K562 (cell line): ENCODE measurements around the gene VKORC1. TPM values are rescaled to one million over a fixed set of nuclear protein-coding genes. Genes with fewer than 3 reads are reported as not detected.

Experiments
- ARID2 ChIP-seq: fragments of 450-650 bp; IDR thresholded peaks from 2 replicates; pipeline ENCODE4 v1.6.1; 2017; ENCODE audit warnings: antibody characterized with exemption, mild to moderate bottlenecking
- BRD4 ChIP-seq: fragments of 200-600 bp; sonication (generic); IDR thresholded peaks from 2 replicates; pipeline ENCODE4 v1.6.1; 2017; ENCODE audit warnings: inconsistent platforms
- CC2D1A ChIP-seq: fragments of 450-650 bp; IDR thresholded peaks from 2 replicates; pipeline ENCODE4 v1.6.1; 2017; ENCODE audit warnings: mild to moderate bottlenecking
- CUX1 ChIP-seq: fragments of 200-800 bp; sonication (Bioruptor generic); IDR thresholded peaks from 2 replicates; pipeline ENCODE4 v1.6.1; 2016; ENCODE audit warnings: missing genetic modification characterization, missing compliant biosample characterization
- FOXK2 ChIP-seq, 2 experiments: fragments of 450-650 bp; IDR thresholded peaks in 1 of 2; conservative IDR thresholded peaks in 1 of 2; 2 replicates each; pipeline ENCODE4 v1.6.1; 2016; ENCODE audit warnings: low read depth in 2 of 2, mild to moderate bottlenecking in 1 of 2
- GABPB1 ChIP-seq: sonication (generic); formaldehyde crosslinking; IDR thresholded peaks from 2 replicates; pipeline ENCODE4 v1.8.0; 2022; ENCODE audit warnings: mild to moderate bottlenecking, missing genetic modification reagents
- MAZ ChIP-seq, 2 experiments: fragments of 450-650 bp in 1 of 2; sonication (generic) in 1 of 2; formaldehyde crosslinking; IDR thresholded peaks in 1 of 2; conservative IDR thresholded peaks in 1 of 2; 2 replicates each; pipeline versions ENCODE4 v1.4.0 to v1.5.0; 2020; ENCODE audit warnings: mild to moderate bottlenecking in 1 of 2, missing genetic modification reagents in 1 of 2
- MIER1 ChIP-seq: fragments of 450-650 bp; IDR thresholded peaks from 2 replicates; pipeline ENCODE4 v1.6.1; 2016; ENCODE audit warnings: antibody characterized with exemption, mild to moderate bottlenecking, low read depth
- NCOR1 ChIP-seq: fragments of 450-650 bp; IDR thresholded peaks from 2 replicates; pipeline ENCODE4 v1.6.1; 2016; ENCODE audit warnings: mild to moderate bottlenecking, moderate library complexity
- NFE2L1 ChIP-seq: fragments of 450-650 bp; IDR thresholded peaks from 2 replicates; pipeline ENCODE4 v1.6.1; 2016; ENCODE audit warnings: missing genetic modification characterization, low read depth, mild to moderate bottlenecking, missing compliant biosample characterization, moderate library complexity, borderline replicate concordance
- SMARCB1 ChIP-seq: IDR thresholded peaks from 2 replicates; pipeline ENCODE4 v1.6.1; 2011; ENCODE audit warnings: improper control_type of control experiment, low read depth; ENCODE audit not compliant: insufficient read length
- SRF ChIP-seq, 2 experiments: fragments of 250-450, 450-650 bp in 1 of 2; sonication (Bioruptor Pico) in 1 of 2; sonication (generic) in 1 of 2; formaldehyde crosslinking; IDR thresholded peaks; 2 replicates each; pipeline versions ENCODE4 v1.5.0 to v1.5.1; 2020 to 2022; ENCODE audit warnings: mild to moderate bottlenecking in 1 of 2, missing genetic modification reagents in 1 of 2
- STAT5B ChIP-seq: fragments of 250-450 bp; sonication (Bioruptor Pico); IDR thresholded peaks from 2 replicates; pipeline ENCODE4 v1.8.0; 2021; ENCODE audit warnings: mild to moderate bottlenecking, inconsistent platforms
- ZFP36 ChIP-seq: fragments of 150-350 bp; IDR thresholded peaks from 2 replicates; pipeline ENCODE4 v1.6.1; 2018; ENCODE audit warnings: low read length, low read depth; ENCODE audit not compliant: partially characterized antibody
- ZNF124 ChIP-seq: sonication (generic); formaldehyde crosslinking; IDR thresholded peaks from 2 replicates; pipeline ENCODE4 v1.8.1; 2022; ENCODE audit warnings: missing genetic modification reagents
- ZNF445 ChIP-seq: fragments of 250-450 bp; sonication (Bioruptor Pico); IDR thresholded peaks from 2 replicates; pipeline ENCODE4 v1.4.0; 2020; ENCODE audit warnings: low read depth, mild to moderate bottlenecking, moderate library complexity
- polyA plus RNA-seq, 8 experiments: library from polyadenylated mRNA; depleted of rRNA in 4 of 8; stranded (reverse) in 5 of 8; unstranded in 3 of 8; fragments of >200 nt; fragmentation: Nextera tagmentation in 2 of 8; fragmentation: Illumina TruSeq in 1 of 8; extraction: Ambion mirVana in 2 of 8; extraction: Trizol in 1 of 8; gene quantifications; 2 replicates each; pipeline versions ENCODE4 v1.2.1 to v1.2.3, GENCODE V29; 2011 to 2014; ENCODE audit warnings: inconsistent platforms in 1 of 8, missing spikeins in 1 of 8
- total RNA-seq, 7 experiments: library from RNA; depleted of rRNA in 6 of 7; stranded (reverse); fragments of >200 nt in 6 of 7; fragmentation: Illumina TruSeq in 2 of 7; extraction: Trizol in 2 of 7; gene quantifications; 2 replicates each; pipeline versions ENCODE4 v1.2.1 to v1.2.3, GENCODE V29; 2011 to 2021; ENCODE audit warnings: low replicate concordance in 1 of 7
- TF ChIP-seq, protein P1 (sequence below): fragments of 450-650 bp; conservative IDR thresholded peaks from 2 replicates; pipeline ENCODE4 v1.6.1; 2016; ENCODE audit warnings: missing genetic modification characterization, low read depth, mild to moderate bottlenecking, control low read depth, missing compliant biosample characterization

The VKORC1 gene
- total and polyA plus RNA-seq, 9 of the 15 experiments (the other 6 are each of a cell fraction or from before 2014, with no cell fraction given) = 30.0 to 119 (median 62.1) TPM

DNA sequence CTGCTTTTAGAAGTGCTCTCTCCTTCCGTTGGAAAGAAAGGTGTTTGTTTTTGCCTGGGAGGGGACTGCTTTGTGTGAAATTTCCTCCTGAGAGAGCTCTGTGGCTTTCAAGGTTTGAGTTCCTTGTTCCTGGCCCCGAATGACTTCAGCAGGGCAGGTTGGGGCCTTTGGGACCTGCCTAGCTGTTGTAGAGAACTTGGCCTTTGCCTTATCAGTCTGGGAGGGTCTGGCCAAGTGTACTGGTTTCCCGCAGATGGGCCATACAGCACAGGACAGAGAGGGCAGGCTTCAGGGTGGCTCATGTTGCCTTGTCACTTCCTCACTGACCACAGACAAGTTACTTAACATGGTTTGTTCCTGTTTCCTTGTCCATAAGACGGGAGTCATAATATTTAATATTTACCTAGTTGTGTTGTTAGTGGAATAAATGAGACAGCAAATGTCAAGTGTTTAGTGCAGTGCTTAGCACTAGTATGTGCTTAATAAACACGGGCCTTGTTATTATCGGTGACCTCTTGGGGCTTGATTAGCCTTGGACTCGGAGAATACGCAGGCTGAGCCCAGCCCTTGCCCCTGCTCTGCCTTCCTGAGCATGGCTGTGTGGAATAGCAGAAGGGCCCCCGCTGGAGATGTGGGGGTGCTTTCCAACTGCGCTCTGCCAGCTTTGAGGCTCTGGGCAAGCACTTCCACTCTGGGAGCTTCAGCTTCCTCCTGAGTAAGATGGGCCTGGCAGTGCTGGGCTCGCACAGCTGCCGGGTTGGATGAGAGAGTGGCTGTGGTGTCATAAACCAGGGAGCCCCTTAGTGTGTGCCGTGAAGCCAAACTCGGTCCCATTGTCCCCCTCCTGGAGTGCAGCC is 34.3 kb upstream of the VKORC1 start (continued):
- TF ChIP-seq FOXK2 (conservative IDR thresholded peaks at IDR 0.05 in 1 of 2, IDR thresholded peaks at IDR 0.05 in 1 of 2; ENCODE audit: low read depth in 2 of 2) (peak; percentile 67 to 72), ARID2 (no peak), ZNF445 (CRISPR knock-in tag) (no peak), ZNF124 (CRISPR knock-in tag) (no peak), MAZ (CRISPR knock-in tag; conservative IDR thresholded peaks at IDR 0.05 in 1 of 2, IDR thresholded peaks at IDR 0.05 in 1 of 2) (peak in 1 of 2 experiments; percentile 33; a peak in 1 of 4 replicates), CC2D1A (no peak), STAT5B (no peak), ZFP36 (no peak), NCOR1 (peak; percentile 45; the same call in 1 of the 2 replicates), SMARCB1 (no peak), NFE2L1 (tag) (no peak), BRD4 (no peak), CUX1 (CRISPR knock-in tag) (0 out of 2 replicates have a peak, but pooled peaks have one; percentile 21), MIER1 (no peak), GABPB1 (CRISPR knock-in tag) (peak; percentile 62), SRF (CRISPR knock-in tag; IDR thresholded peaks at IDR 0.05) (peak in 1 of 2 experiments; percentile 76; a peak in 1 of 4 replicates)
- TF ChIP-seq, protein P1, sequence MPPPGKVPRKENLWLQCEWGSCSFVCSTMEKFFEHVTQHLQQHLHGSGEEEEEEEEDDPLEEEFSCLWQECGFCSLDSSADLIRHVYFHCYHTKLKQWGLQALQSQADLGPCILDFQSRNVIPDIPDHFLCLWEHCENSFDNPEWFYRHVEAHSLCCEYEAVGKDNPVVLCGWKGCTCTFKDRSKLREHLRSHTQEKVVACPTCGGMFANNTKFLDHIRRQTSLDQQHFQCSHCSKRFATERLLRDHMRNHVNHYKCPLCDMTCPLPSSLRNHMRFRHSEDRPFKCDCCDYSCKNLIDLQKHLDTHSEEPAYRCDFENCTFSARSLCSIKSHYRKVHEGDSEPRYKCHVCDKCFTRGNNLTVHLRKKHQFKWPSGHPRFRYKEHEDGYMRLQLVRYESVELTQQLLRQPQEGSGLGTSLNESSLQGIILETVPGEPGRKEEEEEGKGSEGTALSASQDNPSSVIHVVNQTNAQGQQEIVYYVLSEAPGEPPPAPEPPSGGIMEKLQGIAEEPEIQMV = no peak
